ENCODE data around the gene MRPS26. TPM values are rescaled to one million over a fixed set of nuclear protein-coding genes. Genes with fewer than 3 reads are reported as not detected.
"Not testable (repeated sequence)": the region's sequence is repeated elsewhere in the genome, so short reads cannot be mapped to it uniquely, and the experiment has no call there.

Gene MRPS26
- total and polyA plus RNA-seq, 4 donors, result 26.9 to 65.2 (median 40.3) TPM

DNA sequence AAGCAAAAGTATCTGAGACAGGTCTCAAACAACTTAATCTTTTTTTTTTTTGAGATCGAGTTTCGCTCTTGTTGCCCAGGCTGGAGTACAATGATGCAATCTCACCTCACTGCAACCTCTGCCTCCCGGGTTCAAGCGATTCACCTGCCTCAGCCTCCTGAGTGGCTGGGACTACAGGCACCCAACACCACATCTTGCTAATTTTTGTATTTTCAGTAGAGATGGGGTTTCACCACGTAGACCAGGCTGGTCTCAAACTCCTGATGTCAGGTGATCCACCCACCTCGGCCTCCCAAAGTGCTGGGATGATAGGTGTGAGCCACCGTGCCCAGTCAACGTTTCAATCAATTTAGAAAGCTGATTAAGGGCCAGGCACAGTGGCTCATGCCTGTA is 27.4 kb downstream of the MRPS26 start:
- peaks cover 7 to 34% (median 23%) of the 10 kb centered on the region in 4 donors for H3K4me1 ChIP-seq (ENCODE audit: control insufficient read depth in 4 of 4, insufficient read depth in 4 of 4, low read length in 3 of 4)
- not testable (repeated sequence) for H3K36me3 ChIP-seq (ENCODE audit: control insufficient read depth in 4 of 4, insufficient read depth in 3 of 4, low read depth in 1 of 4, low read length in 3 of 4); H3K9ac ChIP-seq (ENCODE audit: low read depth in 1 of 2, low read length in 2 of 2); H3K9me3 ChIP-seq (ENCODE audit: control insufficient read depth in 4 of 4, low read length in 3 of 4); H3K27ac ChIP-seq (ENCODE audit: low read depth in 1 of 2, low read length in 2 of 2); H3K27me3 ChIP-seq (ENCODE audit: control insufficient read depth in 4 of 4, insufficient read depth in 4 of 4, low read length in 3 of 4); H3K4me3 ChIP-seq (ENCODE audit: low read depth in 1 of 3, low read length in 3 of 3); DNase-seq (ENCODE audit: low spot score)
- 76% methylated on average over 8 of the region's 8 CpGs for WGBS
- TF ChIP-seq RXRA (IDR thresholded peaks at IDR 0.05), result peak in 1 of 2 donors; percentile 24

DNA sequence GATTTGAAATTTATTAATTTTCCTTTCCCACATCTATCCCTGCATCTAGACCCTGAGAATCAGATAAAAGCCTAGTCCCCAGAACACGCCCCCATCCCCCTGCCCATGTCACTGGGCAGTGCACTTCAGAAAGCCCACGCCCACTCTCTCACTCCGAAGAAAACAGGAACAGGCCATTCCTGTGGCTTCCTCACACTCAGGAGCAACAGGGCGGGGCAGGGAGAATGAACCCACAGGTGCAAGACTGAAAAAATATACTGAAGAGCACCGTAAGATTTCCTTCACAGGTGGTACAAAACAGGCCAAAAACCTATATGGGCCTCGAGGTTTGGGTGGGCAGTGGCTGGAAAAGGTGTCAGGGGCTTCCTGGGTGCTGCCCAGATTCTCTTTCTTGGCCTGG is 29.0 kb downstream of the MRPS26 start:
- no peak overlapping the region for H3K4me3 ChIP-seq (ENCODE audit: low read depth in 1 of 3, low read length in 3 of 3)
- TF ChIP-seq FOXA1 (IDR thresholded peaks at IDR 0.05) (no peak), NR2F2 (IDR thresholded peaks at IDR 0.05) (no peak), YY1 (IDR thresholded peaks at IDR 0.05) (no peak), FOXA2 (IDR thresholded peaks at IDR 0.05) (no peak), GABPA (IDR thresholded peaks at IDR 0.05 in 1 of 2, conservative IDR thresholded peaks at IDR 0.05 in 1 of 2) (no peak), RXRA (IDR thresholded peaks at IDR 0.05) (no peak), RAD21 (IDR thresholded peaks at IDR 0.05) (no peak), SP1 (IDR thresholded peaks at IDR 0.05) (no peak), JUND (IDR thresholded peaks at IDR 0.05) (no peak), TAF1 (conservative IDR thresholded peaks at IDR 0.05) (no peak), HNF4A (conservative IDR thresholded peaks at IDR 0.05) (no peak)
- TF ChIP-seq, protein P1, sequence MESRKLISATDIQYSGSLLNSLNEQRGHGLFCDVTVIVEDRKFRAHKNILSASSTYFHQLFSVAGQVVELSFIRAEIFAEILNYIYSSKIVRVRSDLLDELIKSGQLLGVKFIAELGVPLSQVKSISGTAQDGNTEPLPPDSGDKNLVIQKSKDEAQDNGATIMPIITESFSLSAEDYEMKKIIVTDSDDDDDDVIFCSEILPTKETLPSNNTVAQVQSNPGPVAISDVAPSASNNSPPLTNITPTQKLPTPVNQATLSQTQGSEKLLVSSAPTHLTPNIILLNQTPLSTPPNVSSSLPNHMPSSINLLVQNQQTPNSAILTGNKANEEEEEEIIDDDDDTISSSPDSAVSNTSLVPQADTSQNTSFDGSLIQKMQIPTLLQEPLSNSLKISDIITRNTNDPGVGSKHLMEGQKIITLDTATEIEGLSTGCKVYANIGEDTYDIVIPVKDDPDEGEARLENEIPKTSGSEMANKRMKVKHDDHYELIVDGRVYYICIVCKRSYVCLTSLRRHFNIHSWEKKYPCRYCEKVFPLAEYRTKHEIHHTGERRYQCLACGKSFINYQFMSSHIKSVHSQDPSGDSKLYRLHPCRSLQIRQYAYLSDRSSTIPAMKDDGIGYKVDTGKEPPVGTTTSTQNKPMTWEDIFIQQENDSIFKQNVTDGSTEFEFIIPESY (IDR thresholded peaks at IDR 0.05), result no peak
- TF ChIP-seq, protein P2, sequence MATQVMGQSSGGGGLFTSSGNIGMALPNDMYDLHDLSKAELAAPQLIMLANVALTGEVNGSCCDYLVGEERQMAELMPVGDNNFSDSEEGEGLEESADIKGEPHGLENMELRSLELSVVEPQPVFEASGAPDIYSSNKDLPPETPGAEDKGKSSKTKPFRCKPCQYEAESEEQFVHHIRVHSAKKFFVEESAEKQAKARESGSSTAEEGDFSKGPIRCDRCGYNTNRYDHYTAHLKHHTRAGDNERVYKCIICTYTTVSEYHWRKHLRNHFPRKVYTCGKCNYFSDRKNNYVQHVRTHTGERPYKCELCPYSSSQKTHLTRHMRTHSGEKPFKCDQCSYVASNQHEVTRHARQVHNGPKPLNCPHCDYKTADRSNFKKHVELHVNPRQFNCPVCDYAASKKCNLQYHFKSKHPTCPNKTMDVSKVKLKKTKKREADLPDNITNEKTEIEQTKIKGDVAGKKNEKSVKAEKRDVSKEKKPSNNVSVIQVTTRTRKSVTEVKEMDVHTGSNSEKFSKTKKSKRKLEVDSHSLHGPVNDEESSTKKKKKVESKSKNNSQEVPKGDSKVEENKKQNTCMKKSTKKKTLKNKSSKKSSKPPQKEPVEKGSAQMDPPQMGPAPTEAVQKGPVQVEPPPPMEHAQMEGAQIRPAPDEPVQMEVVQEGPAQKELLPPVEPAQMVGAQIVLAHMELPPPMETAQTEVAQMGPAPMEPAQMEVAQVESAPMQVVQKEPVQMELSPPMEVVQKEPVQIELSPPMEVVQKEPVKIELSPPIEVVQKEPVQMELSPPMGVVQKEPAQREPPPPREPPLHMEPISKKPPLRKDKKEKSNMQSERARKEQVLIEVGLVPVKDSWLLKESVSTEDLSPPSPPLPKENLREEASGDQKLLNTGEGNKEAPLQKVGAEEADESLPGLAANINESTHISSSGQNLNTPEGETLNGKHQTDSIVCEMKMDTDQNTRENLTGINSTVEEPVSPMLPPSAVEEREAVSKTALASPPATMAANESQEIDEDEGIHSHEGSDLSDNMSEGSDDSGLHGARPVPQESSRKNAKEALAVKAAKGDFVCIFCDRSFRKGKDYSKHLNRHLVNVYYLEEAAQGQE (IDR thresholded peaks at IDR 0.05), result no peak
- TF ChIP-seq, protein P3, sequence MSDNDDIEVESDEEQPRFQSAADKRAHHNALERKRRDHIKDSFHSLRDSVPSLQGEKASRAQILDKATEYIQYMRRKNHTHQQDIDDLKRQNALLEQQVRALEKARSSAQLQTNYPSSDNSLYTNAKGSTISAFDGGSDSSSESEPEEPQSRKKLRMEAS (IDR thresholded peaks at IDR 0.05), result no peak
- TF ChIP-seq, protein P4, sequence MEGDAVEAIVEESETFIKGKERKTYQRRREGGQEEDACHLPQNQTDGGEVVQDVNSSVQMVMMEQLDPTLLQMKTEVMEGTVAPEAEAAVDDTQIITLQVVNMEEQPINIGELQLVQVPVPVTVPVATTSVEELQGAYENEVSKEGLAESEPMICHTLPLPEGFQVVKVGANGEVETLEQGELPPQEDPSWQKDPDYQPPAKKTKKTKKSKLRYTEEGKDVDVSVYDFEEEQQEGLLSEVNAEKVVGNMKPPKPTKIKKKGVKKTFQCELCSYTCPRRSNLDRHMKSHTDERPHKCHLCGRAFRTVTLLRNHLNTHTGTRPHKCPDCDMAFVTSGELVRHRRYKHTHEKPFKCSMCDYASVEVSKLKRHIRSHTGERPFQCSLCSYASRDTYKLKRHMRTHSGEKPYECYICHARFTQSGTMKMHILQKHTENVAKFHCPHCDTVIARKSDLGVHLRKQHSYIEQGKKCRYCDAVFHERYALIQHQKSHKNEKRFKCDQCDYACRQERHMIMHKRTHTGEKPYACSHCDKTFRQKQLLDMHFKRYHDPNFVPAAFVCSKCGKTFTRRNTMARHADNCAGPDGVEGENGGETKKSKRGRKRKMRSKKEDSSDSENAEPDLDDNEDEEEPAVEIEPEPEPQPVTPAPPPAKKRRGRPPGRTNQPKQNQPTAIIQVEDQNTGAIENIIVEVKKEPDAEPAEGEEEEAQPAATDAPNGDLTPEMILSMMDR (IDR thresholded peaks at IDR 0.05; ENCODE audit: low read depth, low read length, missing input control), result no peak
- peaks cover 4 to 22% (median 12%) of the 10 kb centered on the region in 4 donors for H3K4me1 ChIP-seq (ENCODE audit: control insufficient read depth in 4 of 4, insufficient read depth in 4 of 4, low read length in 3 of 4)
- H3K9ac ChIP-seq (ENCODE audit: low read depth in 1 of 2, low read length in 2 of 2), result no peak overlapping the region
- DNase-seq (ENCODE audit: low spot score), result no peak
- no peaks in the 10 kb centered on the region for H3K36me3 ChIP-seq (ENCODE audit: control insufficient read depth in 4 of 4, insufficient read depth in 3 of 4, low read depth in 1 of 4, low read length in 3 of 4)
- no peaks in the 10 kb centered on the region for H3K9me3 ChIP-seq (ENCODE audit: control insufficient read depth in 4 of 4, low read length in 3 of 4)
- H3K27me3 ChIP-seq (ENCODE audit: control insufficient read depth in 4 of 4, insufficient read depth in 4 of 4, low read length in 3 of 4), result peaks cover 0 to 3% (median 0%) of the 10 kb centered on the region in 4 donors
- no peak overlapping the region for H3K27ac ChIP-seq (ENCODE audit: low read depth in 1 of 2, low read length in 2 of 2)
- 75% methylated on average over 6 of the region's 6 CpGs for WGBS

DNA sequence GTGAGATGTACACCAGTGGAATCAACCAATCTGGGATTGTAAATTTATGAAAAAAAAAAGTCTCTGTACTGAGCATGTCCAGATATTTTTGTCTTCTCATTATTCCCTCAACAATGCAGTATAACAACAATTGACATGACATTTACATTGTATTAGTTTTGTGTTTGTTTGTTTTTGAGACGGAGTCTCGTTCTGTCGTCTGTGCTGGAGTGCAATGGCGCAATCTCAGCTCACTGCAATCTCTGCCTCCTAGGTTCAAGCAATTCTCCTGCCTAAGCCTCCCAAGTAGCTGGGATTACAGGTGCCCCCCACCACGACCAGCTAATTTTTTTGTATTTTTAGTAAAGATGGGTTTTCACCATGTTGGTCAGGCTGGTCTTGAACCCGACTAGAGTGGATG is 29.5 kb downstream of the MRPS26 start:
- DNase-seq (ENCODE audit: low spot score); H3K36me3 ChIP-seq (ENCODE audit: control insufficient read depth in 4 of 4, insufficient read depth in 3 of 4, low read depth in 1 of 4, low read length in 3 of 4); H3K27ac ChIP-seq (ENCODE audit: low read depth in 1 of 2, low read length in 2 of 2); H3K9ac ChIP-seq (ENCODE audit: low read depth in 1 of 2, low read length in 2 of 2); H3K27me3 ChIP-seq (ENCODE audit: control insufficient read depth in 4 of 4, insufficient read depth in 4 of 4, low read length in 3 of 4); H3K4me3 ChIP-seq (ENCODE audit: low read depth in 1 of 3, low read length in 3 of 3); H3K9me3 ChIP-seq (ENCODE audit: control insufficient read depth in 4 of 4, low read length in 3 of 4): not testable (repeated sequence)
- H3K4me1 ChIP-seq (ENCODE audit: control insufficient read depth in 4 of 4, insufficient read depth in 4 of 4, low read length in 3 of 4), result peaks cover 7 to 24% (median 13%) of the 10 kb centered on the region in 4 donors
- WGBS, result 80% methylated on average over 6 of the region's 6 CpGs
